GM12872 (cell line): ENCODE measurements around the gene SH3RF1.

Experiments
- CTCF ChIP-seq: IDR thresholded peaks from 3 replicates; pipeline ENCODE4 v1.5.1; 2011; ENCODE audit warnings: low read depth, mild to moderate bottlenecking, low read length, moderate library complexity; ENCODE audit not compliant: insufficient read depth

The SH3RF1 gene

GRCh38 chr4:169071747-169072146 lies 199.0 kb downstream of the SH3RF1 start:
- no peak for TF ChIP-seq CTCF

- no peak for TF ChIP-seq CTCF
Observed at GRCh38 chr4:169070895-169071218, 199.9 kb downstream of the SH3RF1 start.

GRCh38 chr4:169070071-169070894 lies 200.5 kb downstream of the SH3RF1 start:
- TF ChIP-seq CTCF: no peak

GRCh38 chr4:169068423-169068822 lies 202.3 kb downstream of the SH3RF1 start:
- peak; percentile 90 for TF ChIP-seq CTCF

- no peak for TF ChIP-seq CTCF
Observed at GRCh38 chr4:169066934-169067333, 203.8 kb downstream of the SH3RF1 start.

GRCh38 chr4:169064296-169064695 lies 206.5 kb downstream of the SH3RF1 start:
- TF ChIP-seq CTCF: no peak

GRCh38 chr4:169063441-169063840 lies 207.3 kb downstream of the SH3RF1 start:
- no peak for TF ChIP-seq CTCF
